Transverse colon (tissue), 4 donors: ENCODE measurements around the gene IGSF9. TPM values are rescaled to one million over a fixed set of nuclear protein-coding genes. Genes with fewer than 3 reads are reported as not detected.
A peak's percentile ranks its signal among the peaks of the same experiment; 100 is the strongest.

Experiments
- DNase-seq: peaks from one replicate; pipeline ENCODE4 v3.0.0-alpha.2; 2019
- H3K27ac ChIP-seq, 4 donors: fragments of 200-600 bp; sonication (generic); 2 replicates each; pipeline ENCODE4 v1.5.1; 2016 to 2018; ENCODE audit warnings: inconsistent platforms in 4 of 4
- H3K27me3 ChIP-seq: fragments of 200-600 bp; sonication (generic); 2 replicates; pipeline ENCODE4 v1.5.1; 2017; ENCODE audit warnings: inconsistent platforms
- H3K36me3 ChIP-seq, 4 donors: fragments of 200-600 bp; sonication (generic); 2 replicates each; pipeline ENCODE4 v1.5.1; 2017 to 2019; ENCODE audit warnings: inconsistent platforms in 4 of 4
- H3K4me1 ChIP-seq, 4 donors: fragments of 200-600 bp; sonication (generic); 2 replicates each; pipeline ENCODE4 v1.5.1; 2017 to 2020; ENCODE audit warnings: inconsistent platforms in 4 of 4
- H3K4me3 ChIP-seq, 4 donors: fragments of 200-600 bp; sonication (generic); 1 replicate in 1 of 4; 2 replicates in 3 of 4; pipeline versions ENCODE4 v1.5.1 to v1.6.1; 2017 to 2019; ENCODE audit warnings: inconsistent platforms in 4 of 4
- H3K9me3 ChIP-seq, 2 donors: fragments of 200-600 bp; sonication (generic); 2 replicates each; pipeline ENCODE4 v1.5.1; 2017 to 2019; ENCODE audit warnings: inconsistent platforms in 2 of 2
- EP300 ChIP-seq: sonication (generic); formaldehyde crosslinking; IDR thresholded peaks from one replicate; pipeline ENCODE4 v1.6.1; 2017; ENCODE audit warnings: antibody characterized with exemption, low read depth
- POLR2A ChIP-seq: fragments of 450-650 bp; IDR thresholded peaks from one replicate; pipeline ENCODE4 v1.6.1; 2016; ENCODE audit warnings: antibody characterized with exemption, mild to moderate bottlenecking, moderate library complexity
- POLR2AphosphoS5 ChIP-seq, 3 donors: sonication (generic); formaldehyde crosslinking; IDR thresholded peaks; one replicate each; pipeline ENCODE4 v1.6.1; 2016; ENCODE audit warnings: antibody characterized with exemption in 3 of 3
- WGBS, 2 donors: methylation state at CpG; one replicate each; pipeline ENCODE4 v1.1.5; 2018; ENCODE audit warnings: low coverage in 1 of 2; 5-methylcytosine and 5-hydroxymethylcytosine counted together
- in situ Hi-C, 4 donors: fragments of 200-750 bp; cut with MboI; loops; one replicate each; pipeline versions ENCODE4 v1.15.0 to v1.15.1; 2017; ENCODE audit warnings: low sequenced_read_pairs in 3 of 4, low pct_ligation_motif_present in 1 of 4, low pct_unique_long_range_greater_than_20kb in 1 of 4
- intact Hi-C: fragments of 100-400 bp; cut with DNase I; formaldehyde crosslinking; loops from one replicate; pipeline ENCODE4 v1.15.1; 2023; ENCODE audit warnings: low total_unique reads
- total RNA-seq, 4 donors: library from RNA; depleted of rRNA; stranded (reverse); fragments of >200 nt; gene quantifications; one replicate each; pipeline ENCODE4 v1.1.0, GENCODE V29; 2016
- TF ChIP-seq, protein P1 (sequence below), 5 experiments: fragments of 200-600 bp in 3 of 5; fragments of 450-650 bp in 2 of 5; sonication (generic) in 3 of 5; IDR thresholded peaks; 1 replicate in 2 of 5; 2 replicates in 3 of 5; pipeline ENCODE4 v1.5.1; 2016 to 2017; ENCODE audit warnings: antibody characterized with exemption in 5 of 5, inconsistent platforms in 3 of 5, mild to moderate bottlenecking in 2 of 5, moderate library complexity in 1 of 5

IGSF9 gene
- total RNA-seq, 4 donors from 2014 or later: 40.7 to 137 (median 81.3) TPM

DNA sequence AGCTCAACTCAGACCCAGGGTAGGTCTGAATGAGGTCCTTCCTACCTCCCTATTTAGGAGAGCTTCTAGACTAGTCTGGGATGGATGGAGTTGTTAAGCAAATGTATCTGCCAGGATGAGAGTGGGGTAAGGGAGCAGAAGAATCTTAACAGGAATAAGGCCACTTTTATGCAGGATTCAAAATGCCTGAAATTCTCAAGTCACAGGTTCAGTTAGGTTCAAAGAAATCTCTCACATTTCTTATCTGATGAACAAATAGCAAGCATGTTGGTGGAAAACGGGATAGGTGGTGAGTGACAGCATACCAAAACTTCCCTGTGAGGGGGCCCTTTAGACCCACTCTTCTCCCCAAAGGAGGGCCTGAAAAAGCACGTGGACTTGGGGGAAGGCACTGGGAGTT is 5.6 kb upstream of the IGSF9 start:
- H3K27me3 ChIP-seq: no peaks in the 10 kb centered on the region
- 64 to 78% methylated on average over 2 of the region's 2 CpGs for WGBS, 2 donors
- TF ChIP-seq EP300 (no peak), POLR2A (no peak), POLR2AphosphoS5 (IDR thresholded peaks at IDR 0.05) (no peak)
- TF ChIP-seq, protein P1, sequence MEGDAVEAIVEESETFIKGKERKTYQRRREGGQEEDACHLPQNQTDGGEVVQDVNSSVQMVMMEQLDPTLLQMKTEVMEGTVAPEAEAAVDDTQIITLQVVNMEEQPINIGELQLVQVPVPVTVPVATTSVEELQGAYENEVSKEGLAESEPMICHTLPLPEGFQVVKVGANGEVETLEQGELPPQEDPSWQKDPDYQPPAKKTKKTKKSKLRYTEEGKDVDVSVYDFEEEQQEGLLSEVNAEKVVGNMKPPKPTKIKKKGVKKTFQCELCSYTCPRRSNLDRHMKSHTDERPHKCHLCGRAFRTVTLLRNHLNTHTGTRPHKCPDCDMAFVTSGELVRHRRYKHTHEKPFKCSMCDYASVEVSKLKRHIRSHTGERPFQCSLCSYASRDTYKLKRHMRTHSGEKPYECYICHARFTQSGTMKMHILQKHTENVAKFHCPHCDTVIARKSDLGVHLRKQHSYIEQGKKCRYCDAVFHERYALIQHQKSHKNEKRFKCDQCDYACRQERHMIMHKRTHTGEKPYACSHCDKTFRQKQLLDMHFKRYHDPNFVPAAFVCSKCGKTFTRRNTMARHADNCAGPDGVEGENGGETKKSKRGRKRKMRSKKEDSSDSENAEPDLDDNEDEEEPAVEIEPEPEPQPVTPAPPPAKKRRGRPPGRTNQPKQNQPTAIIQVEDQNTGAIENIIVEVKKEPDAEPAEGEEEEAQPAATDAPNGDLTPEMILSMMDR (IDR thresholded peaks at IDR 0.05): no peak
- H3K9me3 ChIP-seq: no peaks in the 10 kb centered on the region
- intact Hi-C loops: no loop called here
- no peak for DNase-seq
- peaks cover 0 to 34% (median 23%) of the 10 kb centered on the region in 4 donors for H3K4me1 ChIP-seq
- no peak overlapping the region for H3K27ac ChIP-seq
- no peak overlapping the region for H3K4me3 ChIP-seq
- H3K36me3 ChIP-seq: no peaks in the 10 kb centered on the region
- in situ Hi-C loops: no loop called here

DNA sequence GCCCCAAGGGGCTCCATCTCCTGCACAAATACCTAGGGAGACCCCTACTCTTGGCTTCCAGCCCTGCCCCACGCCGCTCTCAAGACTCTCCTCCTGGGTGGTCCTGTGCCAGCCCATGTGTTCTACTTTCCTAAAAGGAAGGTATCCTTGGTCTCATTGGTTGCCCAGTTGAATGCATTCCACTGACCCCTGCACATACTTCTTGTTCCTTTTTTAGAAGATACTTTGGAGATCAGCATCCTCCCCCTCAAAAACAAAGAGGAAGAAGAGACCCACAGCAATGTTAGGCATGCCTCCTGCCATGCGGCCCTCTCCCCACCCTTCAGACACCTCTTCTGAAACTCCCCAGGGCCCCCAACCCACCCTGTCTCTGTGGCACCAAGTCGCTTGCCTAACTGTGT is 4.6 kb upstream of the IGSF9 start:
- Histone ChIP-seq H3K4me1 (peaks cover 4 to 44% (median 34%) of the 10 kb centered on the region in 4 donors), H3K27me3 (peaks cover 3% of the 10 kb centered on the region), H3K4me3 (no peak overlapping the region), H3K9me3 (no peaks in the 10 kb centered on the region), H3K27ac (peak overlapping the region in 3 of 4 donors; percentile 32 to 63 (median 62)), H3K36me3 (no peaks in the 10 kb centered on the region)
- TF ChIP-seq, protein P1 (IDR thresholded peaks at IDR 0.05): no peak
- TF ChIP-seq POLR2A: no peak
- TF ChIP-seq EP300: no peak
- TF ChIP-seq POLR2AphosphoS5 (IDR thresholded peaks at IDR 0.05): no peak
- in situ Hi-C loops: no loop called here
- WGBS, 2 donors: 95 to 99% methylated on average over 4 of the region's 4 CpGs
- DNase-seq: peak; percentile 5
- intact Hi-C loops: no loop called here

DNA sequence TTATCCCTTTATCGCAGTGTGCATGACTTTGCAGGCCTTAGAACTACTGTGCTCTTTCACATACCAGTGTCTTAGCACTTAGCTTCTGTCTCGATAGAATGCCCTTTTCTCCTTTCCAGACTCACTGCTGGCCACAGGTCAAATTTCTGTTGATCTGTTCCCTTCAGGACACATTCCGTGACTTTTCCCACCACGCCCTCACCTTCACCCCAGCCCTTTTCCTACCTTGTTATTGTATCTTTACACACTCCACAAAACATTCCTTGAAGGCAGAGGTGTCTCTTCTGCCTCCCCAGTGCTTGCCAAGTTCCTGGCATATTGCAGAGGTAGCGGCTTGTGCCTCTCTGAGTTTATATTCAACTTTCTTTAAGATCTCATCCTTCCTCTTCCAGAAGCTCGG is 3.7 kb upstream of the IGSF9 start:
- intact Hi-C loops: no loop called here
- Histone ChIP-seq H3K9me3 (no peaks in the 10 kb centered on the region), H3K4me1 (peaks cover 7 to 53% (median 39%) of the 10 kb centered on the region in 4 donors), H3K27ac (peak overlapping the region; percentile 32 to 63 (median 62)), H3K36me3 (no peaks in the 10 kb centered on the region), H3K27me3 (peaks cover 12% of the 10 kb centered on the region), H3K4me3 (no peak overlapping the region)
- 45 to 58% methylated on average over 5 to 6 of the region's 6 CpGs for WGBS, 2 donors
- TF ChIP-seq, protein P1 (IDR thresholded peaks at IDR 0.05): no peak
- TF ChIP-seq POLR2AphosphoS5 (IDR thresholded peaks at IDR 0.05): peak in 2 of 3 donors; percentile 22 to 37
- in situ Hi-C loops: no loop called here
- DNase-seq: peak; percentile 61

DNA sequence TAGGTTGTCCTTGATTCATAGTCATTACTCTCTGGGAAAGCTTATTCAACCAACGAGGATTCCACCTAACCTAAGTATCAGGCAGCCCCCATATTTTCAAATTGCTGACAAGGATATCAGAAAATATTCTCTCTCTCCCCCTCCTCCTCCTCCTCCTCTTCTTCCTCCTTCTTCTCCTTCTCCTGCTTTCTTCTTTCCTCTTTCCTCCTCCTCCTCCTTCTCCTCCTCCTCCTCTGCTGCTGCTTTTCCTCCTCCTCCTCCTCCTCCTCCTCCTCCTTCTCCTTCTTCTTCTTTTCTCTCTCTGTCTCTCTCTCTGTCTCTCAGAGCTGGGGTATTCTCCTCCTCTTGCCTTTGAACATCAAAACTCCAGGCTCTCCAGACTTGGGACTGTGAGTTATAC is 2.5 kb upstream of the IGSF9 start:
- WGBS, 2 donors: 62 to 81% methylated on average over 1 of the region's 1 CpG
- DNase-seq: peak; percentile 1
- Histone ChIP-seq H3K36me3 (no peaks in the 10 kb centered on the region), H3K27ac (no peak overlapping the region), H3K27me3 (peaks cover 14% of the 10 kb centered on the region), H3K4me1 (peaks cover 7 to 57% (median 39%) of the 10 kb centered on the region in 4 donors), H3K4me3 (no peak overlapping the region), H3K9me3 (no peaks in the 10 kb centered on the region)
- intact Hi-C loops (no loop called here), in situ Hi-C loops (no loop called here)
- TF ChIP-seq POLR2AphosphoS5 (IDR thresholded peaks at IDR 0.05) (no peak), EP300 (no peak), POLR2A (no peak)
- TF ChIP-seq, protein P1 (IDR thresholded peaks at IDR 0.05): no peak
